Measurements from ENCODE around the gene TP53BP2.
"Not testable (repeated sequence)": the region's sequence is repeated elsewhere in the genome, so short reads cannot be mapped to it uniquely, and the experiment has no call there.

Gene TP53BP2

GRCh38 chr1:223820515-223820858, 25.3 kb downstream of the TP53BP2 start:
- Histone ChIP-seq H3K36me3 (ENCODE audit: insufficient read depth) (no peaks in the 10 kb centered on the region), H3K79me2 (ENCODE audit: insufficient read depth, low read depth) (peaks cover 36% of the 10 kb centered on the region; the same call in 1 of the 2 replicates), H3K9ac (no peak overlapping the region), H3K27ac (no peak overlapping the region), H3K27me3 (ENCODE audit: insufficient read depth, low read depth) (no peaks in the 10 kb centered on the region), H4K20me1 (ENCODE audit: insufficient read depth) (no peaks in the 10 kb centered on the region), H3K4me1 (ENCODE audit: low read depth, poor library complexity, severe bottlenecking) (peaks cover 8% of the 10 kb centered on the region), H3K4me2 (no peak overlapping the region), H3K4me3 (IDR thresholded peaks at IDR 0.05; ENCODE audit: insufficient read depth, low read depth, low read length) (no peak overlapping the region), H2AFZ (ENCODE audit: low read depth) (no peak overlapping the region)
- no peak for TF ChIP-seq CTCF (conservative IDR thresholded peaks at IDR 0.05; ENCODE audit: low read depth, low read length)

GRCh38 chr1:223819730-223820514, 25.8 kb downstream of the TP53BP2 start:
- H3K4me3 ChIP-seq (IDR thresholded peaks at IDR 0.05; ENCODE audit: insufficient read depth, low read depth, low read length): no peak overlapping the region
- no peak for TF ChIP-seq CTCF (conservative IDR thresholded peaks at IDR 0.05; ENCODE audit: low read depth, low read length)
- H2AFZ ChIP-seq (ENCODE audit: low read depth): no peak overlapping the region
- H3K9ac ChIP-seq: no peak overlapping the region
- no peak overlapping the region for H3K4me2 ChIP-seq
- H3K27me3 ChIP-seq (ENCODE audit: insufficient read depth, low read depth): no peaks in the 10 kb centered on the region
- no peak overlapping the region for H3K27ac ChIP-seq
- peaks cover 8% of the 10 kb centered on the region for H3K4me1 ChIP-seq (ENCODE audit: low read depth, poor library complexity, severe bottlenecking)
- H3K36me3 ChIP-seq (ENCODE audit: insufficient read depth): no peaks in the 10 kb centered on the region
- H4K20me1 ChIP-seq (ENCODE audit: insufficient read depth): no peaks in the 10 kb centered on the region
- H3K79me2 ChIP-seq (ENCODE audit: insufficient read depth, low read depth): peaks cover 35% of the 10 kb centered on the region; the same call in 1 of the 2 replicates

GRCh38 chr1:223817265-223817664, 28.5 kb downstream of the TP53BP2 start:
- not testable (repeated sequence) for H3K27me3 ChIP-seq (ENCODE audit: insufficient read depth, low read depth); H3K36me3 ChIP-seq (ENCODE audit: insufficient read depth); H4K20me1 ChIP-seq (ENCODE audit: insufficient read depth); H3K4me1 ChIP-seq (ENCODE audit: low read depth, poor library complexity, severe bottlenecking); H3K4me2 ChIP-seq; H2AFZ ChIP-seq (ENCODE audit: low read depth); H3K9ac ChIP-seq; H3K4me3 ChIP-seq (IDR thresholded peaks at IDR 0.05; ENCODE audit: insufficient read depth, low read depth, low read length); H3K27ac ChIP-seq
- peaks cover 11% of the 10 kb centered on the region; the same call in 1 of the 2 replicates for H3K79me2 ChIP-seq (ENCODE audit: insufficient read depth, low read depth)

- Histone ChIP-seq H4K20me1 (ENCODE audit: insufficient read depth) (no peaks in the 10 kb centered on the region), H3K4me2 (no peak overlapping the region), H3K4me1 (ENCODE audit: low read depth, poor library complexity, severe bottlenecking) (peaks cover 8% of the 10 kb centered on the region), H3K27me3 (ENCODE audit: insufficient read depth, low read depth) (no peaks in the 10 kb centered on the region), H3K9ac (no peak overlapping the region), H3K36me3 (ENCODE audit: insufficient read depth) (no peaks in the 10 kb centered on the region), H3K79me2 (ENCODE audit: insufficient read depth, low read depth) (peaks cover 9% of the 10 kb centered on the region; the same call in 1 of the 2 replicates), H2AFZ (ENCODE audit: low read depth) (no peak overlapping the region), H3K4me3 (IDR thresholded peaks at IDR 0.05; ENCODE audit: insufficient read depth, low read depth, low read length) (no peak overlapping the region), H3K27ac (no peak overlapping the region)
- TF ChIP-seq CTCF (conservative IDR thresholded peaks at IDR 0.05; ENCODE audit: low read depth, low read length): no peak
Measured at GRCh38 chr1:223815865-223816264, 29.9 kb downstream of the TP53BP2 start.

Data from KMS-11 (cell line).